ENCODE data around the gene BICC1. TPM values are rescaled to one million over a fixed set of nuclear protein-coding genes. Genes with fewer than 3 reads are reported as not detected.

Gene BICC1
- total RNA-seq, 1 experiment from 2014 or later: 0.57 TPM

- no peak for DNase-seq
- Histone ChIP-seq H3K18ac (ENCODE audit: insufficient read length, low read depth, low read length) (no peak overlapping the region), H2BK5ac (ENCODE audit: insufficient read length, low read length) (no peak overlapping the region), H3K4me1 (ENCODE audit: insufficient read depth, low read length) (no peaks in the 10 kb centered on the region), H2AK5ac (ENCODE audit: insufficient read length, low read length) (no peak overlapping the region), H3K9me3 (ENCODE audit: control insufficient read depth, low read depth, low read length) (no peaks in the 10 kb centered on the region), H3K56ac (ENCODE audit: insufficient read length, low read depth, low read length) (no peak overlapping the region), H2AFZ (ENCODE audit: low read length) (no peak overlapping the region), H3K27ac (ENCODE audit: insufficient read length, low read depth, low read length) (no peak overlapping the region), H4K91ac (ENCODE audit: insufficient read length, low read depth, low read length) (no peak overlapping the region), H2BK15ac (ENCODE audit: low read depth, low read length) (no peak overlapping the region), H3K79me1 (ENCODE audit: insufficient read depth, low read depth, low read length, poor library complexity, severe bottlenecking) (no peaks in the 10 kb centered on the region), H4K8ac (replicated peaks; ENCODE audit: insufficient read length, low read depth, low read length) (no peak overlapping the region), H3K23me2 (ENCODE audit: insufficient read length, low read depth, low read length, poor library complexity, severe bottlenecking) (no peaks in the 10 kb centered on the region), H4K5ac (ENCODE audit: insufficient read length, low read depth, low read length) (no peak overlapping the region), H3T11ph (ENCODE audit: low read length) (no peak overlapping the region), H2BK20ac (ENCODE audit: low read depth, low read length, poor library complexity, severe bottlenecking) (no peak overlapping the region), H3K4me2 (ENCODE audit: insufficient read depth, insufficient read length, low read length) (no peak overlapping the region), H3K14ac (ENCODE audit: insufficient read depth, low read length) (no peak overlapping the region), H3K27me3 (ENCODE audit: insufficient read depth, low read length) (no peaks in the 10 kb centered on the region), H3K9ac (ENCODE audit: extremely low read depth, insufficient read length, low read length) (no peak overlapping the region), H3K79me2 (ENCODE audit: insufficient read depth, low read length) (no peaks in the 10 kb centered on the region), H4K20me1 (ENCODE audit: control insufficient read depth, insufficient read depth, insufficient read length) (no peaks in the 10 kb centered on the region), H2BK12ac (ENCODE audit: insufficient read length, low read depth, low read length) (no peak overlapping the region), H2BK120ac (ENCODE audit: low read depth, low read length, poor library complexity, severe bottlenecking) (no peak overlapping the region), H3K4ac (ENCODE audit: low read depth, low read length) (no peak overlapping the region), H3K23ac (ENCODE audit: insufficient read length, low read depth, low read length) (no peak overlapping the region)
- H3K9me3 Mint-ChIP-seq: no peaks in the 10 kb centered on the region
- TF ChIP-seq CTCF (conservative IDR thresholded peaks at IDR 0.05): no peak
- peaks cover 9 to 13% of the 10 kb centered on the region in 2 experiments for H3K4me1 Mint-ChIP-seq
- no CpG with 5 or more reads among the region's 3 CpGs for WGBS (ENCODE audit: extremely low coverage, insufficient read length, low lambda C conversion rate)
- H3K27ac Mint-ChIP-seq: no peak overlapping the region
- peaks cover 3% of the 10 kb centered on the region for H3K27me3 Mint-ChIP-seq (ENCODE audit: low read depth)
- no peak overlapping the region for H3K4me3 Mint-ChIP-seq
- H3K36me3 Mint-ChIP-seq (ENCODE audit: insufficient read depth in 1 of 3, low read depth in 3 of 3): no peaks in the 10 kb centered on the region
Observed at GRCh38 chr10:58473976-58474375, 38.7 kb upstream of the BICC1 start.

Data from H9 (cell line).